SK-N-SH (cell line): ENCODE measurements around the gene DENND5A. TPM values are rescaled to one million over a fixed set of nuclear protein-coding genes. Genes with fewer than 3 reads are reported as not detected.

Experiments
- CTCF ChIA-PET: fragments of 300-600, 350-600 bp; formaldehyde crosslinking; extraction: SDS; loops from one replicate; lab custom pipeline; 2021; lab: Yijun Ruan, JAX
- POLR2A ChIA-PET: fragments of 350-600 bp; sonication (Branson Sonifier 250); formaldehyde crosslinking; extraction: SDS; loops from one replicate; lab custom pipeline; 2020; ENCODE audit warnings: antibody characterized with exemption, inconsistent platforms; lab: Yijun Ruan, JAX
- DNase-seq: peaks from one replicate; pipeline ENCODE4 v3.0.0; 2012
- H2AFZ ChIP-seq: fragments of 200-600 bp; sonication (generic); 2 replicates; pipeline ENCODE4 v1.8.1; 2016; ENCODE audit warnings: antibody characterized with exemption, mild to moderate bottlenecking, low read depth
- H3F3A ChIP-seq: fragments of 200-600 bp; sonication (generic); replicated peaks from 2 replicates; pipeline ENCODE3; 2016; ENCODE audit warnings: antibody characterized with exemption, mild to moderate bottlenecking; ENCODE audit not compliant: insufficient read depth
- H3K27ac ChIP-seq, 2 experiments: fragments of 200-500 bp in 1 of 2; fragments of 200-600 bp in 1 of 2; sonication (Bioruptor generic) in 1 of 2; sonication (generic), shearing (Covaris generic) in 1 of 2; 2 replicates each; pipeline versions ENCODE4 v1.5.1 to v1.6.1; 2014 to 2016; ENCODE audit warnings: low read depth in 2 of 2, inconsistent platforms in 1 of 2, low read length in 1 of 2, mild to moderate bottlenecking in 1 of 2, mixed read lengths in 1 of 2
- H3K27me3 ChIP-seq: fragments of 200-600 bp; sonication (generic), shearing (Covaris generic); 2 replicates; pipeline ENCODE4 v1.6.1; 2016; ENCODE audit warnings: mixed run types; ENCODE audit not compliant: insufficient read depth
- H3K36me3 ChIP-seq, 2 experiments: fragments of 200-500 bp in 1 of 2; fragments of 200-600 bp in 1 of 2; sonication (Bioruptor generic) in 1 of 2; sonication (generic) in 1 of 2; replicated peaks in 1 of 2; 2 replicates each; pipeline versions ENCODE3 to v1.5.1; 2014 to 2016; ENCODE audit warnings: low read length in 1 of 2, mild to moderate bottlenecking in 1 of 2; ENCODE audit not compliant: insufficient read depth in 2 of 2, control insufficient read depth in 1 of 2
- H3K4me1 ChIP-seq, 2 experiments: fragments of 200-500 bp in 1 of 2; fragments of 200-600 bp in 1 of 2; sonication (Bioruptor generic) in 1 of 2; sonication (generic), shearing (Covaris generic) in 1 of 2; 2 replicates each; pipeline versions ENCODE4 v1.5.1 to v1.6.1; 2014 to 2016; ENCODE audit warnings: low read depth in 1 of 2, low read length in 1 of 2, mixed run types in 1 of 2; ENCODE audit not compliant: insufficient read depth in 2 of 2, control insufficient read depth in 1 of 2
- H3K4me2 ChIP-seq: fragments of 200-600 bp; sonication (generic), shearing (Covaris generic); 2 replicates; pipeline ENCODE4 v1.6.1; 2017; ENCODE audit warnings: mixed run types
- H3K4me3 ChIP-seq, 2 experiments: fragments of 200-500 bp in 1 of 2; fragments of 200-600 bp in 1 of 2; sonication (Bioruptor generic) in 1 of 2; sonication (generic), shearing (Covaris generic) in 1 of 2; 2 replicates each; pipeline versions ENCODE4 v1.5.1 to v1.8.1; 2014 to 2016; ENCODE audit warnings: low read depth in 2 of 2, inconsistent platforms in 1 of 2, low read length in 1 of 2, mild to moderate bottlenecking in 1 of 2, mixed read lengths in 1 of 2, moderate library complexity in 1 of 2
- H3K79me2 ChIP-seq: fragments of 200-600 bp; sonication (generic); 2 replicates; pipeline ENCODE4 v1.8.1; 2017; ENCODE audit warnings: mild to moderate bottlenecking; ENCODE audit not compliant: insufficient read depth
- H3K9ac ChIP-seq: fragments of 200-600 bp; sonication (generic); 2 replicates; pipeline ENCODE4 v1.6.1; 2017; ENCODE audit warnings: mixed run types
- H3K9me2 ChIP-seq: fragments of 200-600 bp; sonication (generic); 2 replicates; pipeline ENCODE4 v1.6.1; 2017; ENCODE audit warnings: mixed run types
- H3K9me3 ChIP-seq: fragments of 200-600 bp; sonication (generic); 2 replicates; pipeline ENCODE4 v1.6.1; 2017; ENCODE audit warnings: mixed run types, mild to moderate bottlenecking, moderate library complexity
- H4K20me1 ChIP-seq: fragments of 200-600 bp; sonication (generic); 2 replicates; pipeline ENCODE4 v1.6.1; 2017; ENCODE audit warnings: mild to moderate bottlenecking, mixed run types; ENCODE audit not compliant: insufficient read depth
- CHD2 ChIP-seq: fragments of 150-350 bp; IDR thresholded peaks from 2 replicates; pipeline ENCODE4 v1.6.1; 2018; ENCODE audit warnings: low read length; ENCODE audit not compliant: partially characterized antibody
- CTCF ChIP-seq: fragments of 200-600 bp; sonication (generic); IDR thresholded peaks from 2 replicates; pipeline ENCODE4 v1.6.1; 2017; ENCODE audit warnings: antibody characterized with exemption, mild to moderate bottlenecking, moderate library complexity
- ELF1 ChIP-seq: IDR thresholded peaks from 2 replicates; pipeline ENCODE4 v1.4.0; 2012
- EP300 ChIP-seq, 2 experiments: IDR thresholded peaks; 2 replicates each; pipeline versions ENCODE4 v1.4.0 to v1.6.1; 2012; ENCODE audit warnings: borderline replicate concordance in 1 of 2, low read depth in 1 of 2, low read length in 1 of 2
- FOSL2 ChIP-seq: IDR thresholded peaks from 2 replicates; pipeline ENCODE4 v1.4.0; 2012; ENCODE audit warnings: low read depth, mild to moderate bottlenecking, moderate library complexity, borderline replicate concordance
- FOXM1 ChIP-seq: IDR thresholded peaks from 2 replicates; pipeline ENCODE4 v1.4.0; 2012; ENCODE audit warnings: low read depth, mild to moderate bottlenecking
- GABPA ChIP-seq: IDR thresholded peaks from 2 replicates; pipeline ENCODE4 v1.4.0; 2012; ENCODE audit warnings: low read depth, mild to moderate bottlenecking
- IRF3 ChIP-seq: fragments of 150-350 bp; IDR thresholded peaks from 2 replicates; pipeline ENCODE4 v1.6.1; 2016; ENCODE audit warnings: mild to moderate bottlenecking, low read depth, low read length
- MXI1 ChIP-seq: IDR thresholded peaks from 2 replicates; pipeline ENCODE4 v1.6.1; 2012; ENCODE audit warnings: mild to moderate bottlenecking, low read depth, low read length, improper control_type of control experiment
- NRF1 ChIP-seq: IDR thresholded peaks from 2 replicates; pipeline ENCODE4 v1.6.1; 2012; ENCODE audit warnings: low read depth, mild to moderate bottlenecking, low read length
- PBX3 ChIP-seq: IDR thresholded peaks from 2 replicates; pipeline ENCODE4; 2012
- RXRA ChIP-seq: IDR thresholded peaks from 2 replicates; pipeline ENCODE4 v1.4.0; 2012; ENCODE audit warnings: low read depth, mild to moderate bottlenecking, borderline replicate concordance
- SMC3 ChIP-seq: IDR thresholded peaks from 2 replicates; pipeline ENCODE4 v1.6.1; 2012; ENCODE audit warnings: low read depth, low read length, improper control_type of control experiment
- TCF12 ChIP-seq: IDR thresholded peaks from 2 replicates; pipeline ENCODE4 v1.4.0; 2012
- TEAD4 ChIP-seq: IDR thresholded peaks from 2 replicates; pipeline ENCODE4 v1.4.0; 2012; ENCODE audit warnings: mild to moderate bottlenecking, borderline replicate concordance; ENCODE audit not compliant: insufficient read depth
- USF2 ChIP-seq: fragments of 150-350 bp; IDR thresholded peaks from 2 replicates; pipeline ENCODE4 v1.6.1; 2017; ENCODE audit warnings: antibody characterized with exemption, low read length, low read depth, borderline replicate concordance
- YY1 ChIP-seq: IDR thresholded peaks from 2 replicates; pipeline ENCODE4 v1.4.0; 2012; ENCODE audit warnings: low read depth, mild to moderate bottlenecking
- WGBS: methylation state at CpG from one replicate; pipeline ENCODE4 v1.1.6; 2017; ENCODE audit warnings: low lambda C conversion rate; 5-methylcytosine and 5-hydroxymethylcytosine counted together
- polyA plus RNA-seq, 3 experiments: library from polyadenylated mRNA; depleted of rRNA; stranded (reverse); fragments of >200 nt; gene quantifications; 2 replicates each; pipeline ENCODE4 v1.2.3, GENCODE V29; 2012
- TF ChIP-seq, protein P1 (sequence below): IDR thresholded peaks from 2 replicates; pipeline ENCODE4 v1.4.0; 2012; ENCODE audit warnings: low read depth, borderline replicate concordance

The DENND5A gene
- polyA plus RNA-seq, 1 of the 3 experiments (the other 2 are of a cell fraction) = 110 TPM

GRCh38 chr11:9123595-9124304 is 141.4 kb downstream of the DENND5A start:
- Histone ChIP-seq H3K79me2 (no peaks in the 10 kb centered on the region), H3K9me3 (no peaks in the 10 kb centered on the region), H3K27me3 (no peaks in the 10 kb centered on the region), H3K4me2 (no peak overlapping the region), H4K20me1 (no peaks in the 10 kb centered on the region), H3K9me2 (no peaks in the 10 kb centered on the region), H3K9ac (no peak overlapping the region), H3K36me3 (no peaks in the 10 kb centered on the region), H3K27ac (no peak overlapping the region), H3F3A (no peaks in the 10 kb centered on the region), H3K4me3 (no peak overlapping the region), H2AFZ (no peak overlapping the region), H3K4me1 (no peaks in the 10 kb centered on the region)
- ChIA-PET POLR2A (no interaction called here), CTCF (no interaction called here)
- whole genome bisulfite sequencing = 79% methylated on average over 2 of the region's 2 CpGs
- TF ChIP-seq FOSL2 (no peak), SMC3 (no peak), CHD2 (no peak), USF2 (no peak), FOXM1 (no peak), TCF12 (no peak), RXRA (no peak), NRF1 (no peak)
- DNase-seq = no peak

DNA sequence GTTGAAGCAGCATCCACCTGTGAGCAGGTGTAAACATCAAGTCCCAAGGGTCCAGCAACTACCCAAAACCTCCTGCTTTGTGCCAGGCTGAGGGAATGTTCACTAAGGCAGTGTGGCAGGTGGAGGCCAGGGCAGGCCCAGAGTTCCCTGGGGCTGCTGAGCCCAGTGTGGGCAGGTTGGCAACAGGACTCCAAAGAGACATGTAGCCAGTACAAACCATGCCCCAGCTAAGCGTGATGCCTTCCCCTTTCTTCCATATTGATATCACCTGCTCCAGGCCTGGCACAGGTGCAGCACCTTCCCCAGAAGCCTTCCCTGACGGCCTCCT is 143.7 kb downstream of the DENND5A start:
- Histone ChIP-seq H3K27me3 (no peaks in the 10 kb centered on the region), H3K4me2 (no peak overlapping the region), H3K9me2 (no peaks in the 10 kb centered on the region), H3K36me3 (no peaks in the 10 kb centered on the region), H3K9me3 (no peaks in the 10 kb centered on the region), H3K4me3 (no peak overlapping the region), H3K9ac (no peak overlapping the region), H3K4me1 (no peaks in the 10 kb centered on the region), H2AFZ (no peak overlapping the region), H3K79me2 (no peaks in the 10 kb centered on the region), H3F3A (no peaks in the 10 kb centered on the region), H4K20me1 (no peaks in the 10 kb centered on the region), H3K27ac (no peak overlapping the region)
- no peak for DNase-seq
- CTCF ChIA-PET = interaction anchor here (1.0 to 2.1 kb wide), 3 partner anchors 9 to 19 kb away, joined by 3 to 10 read pairs (median 4); no protein-coding TSS in a partner anchor
- TF ChIP-seq YY1 (no peak), IRF3 (no peak), ELF1 (no peak), EP300 (IDR thresholded peaks at IDR 0.05; ENCODE audit: borderline replicate concordance in 1 of 2, low read depth in 1 of 2, low read length in 1 of 2) (no peak), PBX3 (no peak), CTCF (no peak), USF2 (no peak), GABPA (no peak), MXI1 (no peak), TEAD4 (no peak)
- TF ChIP-seq, protein P1, sequence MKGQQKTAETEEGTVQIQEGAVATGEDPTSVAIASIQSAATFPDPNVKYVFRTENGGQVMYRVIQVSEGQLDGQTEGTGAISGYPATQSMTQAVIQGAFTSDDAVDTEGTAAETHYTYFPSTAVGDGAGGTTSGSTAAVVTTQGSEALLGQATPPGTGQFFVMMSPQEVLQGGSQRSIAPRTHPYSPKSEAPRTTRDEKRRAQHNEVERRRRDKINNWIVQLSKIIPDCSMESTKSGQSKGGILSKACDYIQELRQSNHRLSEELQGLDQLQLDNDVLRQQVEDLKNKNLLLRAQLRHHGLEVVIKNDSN = no peak
- WGBS = 72% methylated on average over 2 of the region's 2 CpGs
- POLR2A ChIA-PET = no interaction called here
